GM19193 (cell line): ENCODE measurements around the gene SLC16A2.

Experiments
- POLR2A ChIP-seq: IDR thresholded peaks from 4 replicates; pipeline ENCODE4 v1.6.1; 2011; ENCODE audit not compliant: insufficient read depth, insufficient read length; ENCODE audit errors: extremely low read depth

SLC16A2 gene

DNA sequence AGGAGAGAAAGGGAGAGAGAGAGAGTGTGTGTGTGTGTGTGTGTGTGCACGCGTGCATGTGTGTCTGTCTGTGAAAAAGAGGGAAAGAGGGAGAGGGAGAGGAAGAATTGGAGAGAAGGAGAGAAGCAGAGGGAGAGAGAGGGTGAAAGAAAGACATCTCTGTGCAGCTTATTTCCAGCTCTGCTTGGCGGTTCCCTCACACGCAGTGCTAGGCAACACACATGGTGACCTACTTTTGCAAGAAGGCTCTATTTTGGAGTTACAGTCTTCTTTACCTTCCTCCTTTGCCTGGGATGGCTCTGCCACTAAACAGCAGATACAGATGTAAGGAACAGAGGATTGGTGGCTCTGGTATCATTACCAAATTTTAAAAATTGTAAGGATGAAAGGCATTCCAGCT, 40.1 kb downstream of the SLC16A2 start:
- no peak for TF ChIP-seq POLR2A

- no peak for TF ChIP-seq POLR2A
Observed at GRCh38 chrX:74464722-74465121, 43.4 kb downstream of the SLC16A2 start.

DNA sequence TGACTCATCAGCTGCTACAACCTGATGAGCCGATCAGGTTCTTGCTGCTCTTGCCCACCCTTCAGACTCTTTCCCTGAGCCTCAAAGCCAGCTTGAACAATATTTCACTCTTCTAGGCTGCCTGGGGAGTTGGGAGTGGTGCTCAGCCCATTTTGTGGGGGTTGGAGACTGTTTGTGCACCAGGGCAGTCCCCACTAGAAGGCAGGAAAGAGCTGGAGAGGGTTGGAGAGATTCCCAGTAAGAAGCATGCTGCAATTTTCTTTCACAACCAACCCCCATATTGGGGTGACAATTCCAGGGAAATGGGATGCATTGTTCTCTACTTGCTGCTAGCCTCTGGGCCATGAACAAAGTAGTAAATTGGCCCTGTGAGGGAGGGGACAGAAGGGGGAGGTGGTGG, 44.1 kb downstream of the SLC16A2 start:
- TF ChIP-seq POLR2A = no peak

DNA sequence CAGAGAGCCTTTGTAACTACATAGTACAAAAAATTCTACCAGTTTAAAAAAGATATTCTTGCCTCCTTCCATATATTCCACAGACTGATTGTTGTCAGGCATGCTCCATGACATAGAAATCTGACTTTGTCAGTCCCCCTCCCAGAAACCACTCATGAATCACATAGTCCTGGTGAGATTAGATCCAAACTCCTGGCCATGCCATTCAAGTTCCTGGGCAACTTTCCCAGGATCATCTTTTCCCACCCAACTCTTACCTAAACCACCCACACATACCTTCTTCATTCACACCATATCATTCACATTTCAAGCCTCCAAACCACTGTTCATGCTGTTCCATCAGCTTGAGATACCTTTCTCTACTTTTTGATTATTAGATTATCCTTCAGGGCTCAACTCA, 46.4 kb downstream of the SLC16A2 start:
- no peak for TF ChIP-seq POLR2A

GRCh38 chrX:74490247-74490646, 69.0 kb downstream of the SLC16A2 start:
- TF ChIP-seq POLR2A = no peak

- TF ChIP-seq POLR2A = no peak
Observed at GRCh38 chrX:74492720-74493201, 71.5 kb downstream of the SLC16A2 start.

- no peak for TF ChIP-seq POLR2A
Observed at GRCh38 chrX:74493806-74494205, 72.5 kb downstream of the SLC16A2 start.

DNA sequence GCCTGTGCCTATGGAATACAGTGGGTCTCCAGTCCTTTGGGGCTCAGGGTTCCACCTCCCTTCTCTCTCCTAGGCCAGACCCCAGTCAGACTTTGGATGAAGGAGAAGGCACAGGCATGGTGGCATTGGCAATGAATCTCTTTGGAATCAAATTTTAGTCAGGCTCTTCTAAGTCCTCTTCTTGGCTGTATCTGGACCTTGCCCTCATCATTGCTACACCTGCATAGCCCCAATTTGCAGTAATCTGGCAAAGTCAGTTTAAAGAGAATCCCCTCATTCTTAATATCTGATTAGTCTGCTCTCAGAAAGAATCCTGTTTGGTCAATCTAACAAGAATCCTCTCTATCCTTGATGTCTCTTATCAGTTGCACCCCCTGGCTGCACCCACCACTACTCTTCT, 77.6 kb downstream of the SLC16A2 start:
- TF ChIP-seq POLR2A = no peak

- TF ChIP-seq POLR2A = no peak
Observed at GRCh38 chrX:74500067-74500466, 78.8 kb downstream of the SLC16A2 start.

DNA sequence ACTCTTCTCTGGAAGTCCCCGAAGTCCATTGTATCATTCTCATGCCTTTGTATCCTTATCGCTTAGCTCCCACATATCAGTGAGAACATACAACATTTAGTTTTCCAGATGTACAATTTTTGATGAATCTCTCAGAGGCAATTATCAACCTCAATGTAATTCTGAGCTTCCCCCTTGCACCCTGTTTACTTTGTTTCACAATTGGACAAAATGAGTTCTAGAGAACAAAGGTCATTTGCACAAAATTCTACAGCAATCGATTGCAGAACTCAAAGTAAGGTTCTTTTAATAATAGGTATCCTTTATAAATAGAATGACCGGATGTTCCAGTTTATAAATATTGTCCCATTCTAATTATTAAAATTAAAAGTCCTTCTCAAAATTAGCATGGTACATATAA, 79.3 kb downstream of the SLC16A2 start:
- no peak for TF ChIP-seq POLR2A

- no peak for TF ChIP-seq POLR2A
Observed at GRCh38 chrX:74505437-74505836, 84.1 kb downstream of the SLC16A2 start.

DNA sequence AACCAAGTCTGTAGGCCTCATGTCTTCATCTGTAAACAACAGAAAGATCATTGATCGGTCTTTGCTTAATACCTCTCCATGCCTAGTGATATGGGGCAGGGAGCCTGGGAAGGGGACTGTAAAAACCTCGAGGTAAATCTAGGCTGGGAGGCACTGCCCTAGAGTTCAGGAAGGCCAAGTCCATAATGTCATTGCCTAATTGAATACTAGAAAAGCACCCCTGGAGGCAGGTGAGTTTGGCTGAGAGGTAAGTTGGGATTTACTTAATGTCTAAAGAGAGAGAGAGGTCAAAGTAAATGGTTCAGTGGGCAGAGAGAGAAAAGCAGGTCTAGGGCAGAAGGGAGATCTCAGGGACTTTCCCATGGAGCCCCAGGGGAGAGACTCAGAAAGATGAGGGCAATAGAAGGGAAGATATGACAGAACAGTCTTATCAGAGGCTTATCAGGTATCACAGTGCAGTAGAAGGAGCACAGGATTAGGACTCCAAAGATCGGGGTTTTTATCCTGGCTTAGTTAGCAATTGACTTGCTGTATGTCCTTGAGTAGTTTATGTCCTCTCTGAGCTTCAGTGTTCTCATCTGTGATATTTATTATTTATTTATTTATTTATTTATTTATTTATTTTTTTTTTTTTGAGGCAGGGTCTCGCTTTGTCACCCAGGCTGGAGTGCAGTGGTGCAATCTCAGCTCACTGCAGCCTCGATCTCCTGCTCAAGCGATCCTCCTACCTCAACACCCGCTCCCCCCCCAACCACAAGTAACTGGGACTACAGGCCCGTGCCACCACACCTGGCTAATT, 85.2 kb downstream of the SLC16A2 start:
- no peak for TF ChIP-seq POLR2A

DNA sequence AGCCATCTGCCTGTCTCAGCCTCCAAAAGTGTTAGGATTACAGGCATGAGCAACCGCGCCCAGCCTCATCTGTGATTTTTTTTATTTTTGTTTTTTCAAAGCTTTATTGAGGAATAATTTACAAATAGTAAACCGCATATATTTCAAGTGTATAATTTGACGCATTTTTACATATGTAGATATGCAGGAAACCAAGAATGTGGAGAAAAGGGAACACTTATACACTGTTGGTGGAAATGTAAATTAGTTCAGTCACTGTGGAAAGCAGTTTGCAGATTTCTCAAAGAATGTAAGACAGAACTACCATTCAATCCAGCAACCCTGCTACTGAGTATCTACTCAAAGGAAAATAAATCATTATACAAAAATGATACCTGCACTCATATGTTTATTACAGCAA, 85.9 kb downstream of the SLC16A2 start:
- no peak for TF ChIP-seq POLR2A

GRCh38 chrX:74509989-74510388, 88.7 kb downstream of the SLC16A2 start:
- no peak for TF ChIP-seq POLR2A

- TF ChIP-seq POLR2A = no peak
Observed at GRCh38 chrX:74510401-74510800, 89.1 kb downstream of the SLC16A2 start.

GRCh38 chrX:74511704-74512103, 90.4 kb downstream of the SLC16A2 start:
- no peak for TF ChIP-seq POLR2A

- TF ChIP-seq POLR2A = no peak
Observed at GRCh38 chrX:74514384-74514783, 93.1 kb downstream of the SLC16A2 start.
